H54 (cell line): ENCODE results near the gene COQ3.

Source experiments
- DNase-seq: peaks from one replicate; pipeline ENCODE4 v3.0.0; 2011; ENCODE audit warnings: low spot score, mixed read lengths; ENCODE audit not compliant: insufficient read length
- FAIRE-seq: peaks from 3 replicates; lab custom pipeline; 2011; peaks lifted over from hg19 to GRCh38; lab: Jason Lieb, UNC
- POLR2A ChIP-seq: IDR thresholded peaks from 2 replicates; pipeline ENCODE4 v1.6.1; 2011; ENCODE audit warnings: low read depth, mild to moderate bottlenecking, low read length

COQ3 gene

GRCh38 chr6:99415446-99415845 lies 21.5 kb upstream of the COQ3 start:
- TF ChIP-seq POLR2A, result no peak
- DNase-seq (no peak), FAIRE-seq (no peak)

GRCh38 chr6:99412065-99412464 lies 18.1 kb upstream of the COQ3 start:
- FAIRE-seq, result no peak
- no peak for DNase-seq
- no peak for TF ChIP-seq POLR2A

GRCh38 chr6:99409672-99410071 lies 15.7 kb upstream of the COQ3 start:
- FAIRE-seq (no peak), DNase-seq (no peak)
- TF ChIP-seq POLR2A, result no peak

- FAIRE-seq, result no peak
- DNase-seq, result no peak
- TF ChIP-seq POLR2A, result no peak
Measured at GRCh38 chr6:99407076-99407475, 13.1 kb upstream of the COQ3 start.

GRCh38 chr6:99402448-99402847 lies 8.5 kb upstream of the COQ3 start:
- FAIRE-seq (no peak), DNase-seq (no peak)
- no peak for TF ChIP-seq POLR2A

- no peak for DNase-seq
- no peak for FAIRE-seq
- no peak for TF ChIP-seq POLR2A
Measured at GRCh38 chr6:99397287-99397686, 3.3 kb upstream of the COQ3 start.

GRCh38 chr6:99393366-99393697 lies 663 bp downstream of the COQ3 start:
- no peak for DNase-seq
- no peak for TF ChIP-seq POLR2A
- FAIRE-seq, result no peak

- DNase-seq, result no peak
- no peak for TF ChIP-seq POLR2A
- no peak for FAIRE-seq
Measured at GRCh38 chr6:99390896-99391295, 3.1 kb downstream of the COQ3 start.

- no peak for TF ChIP-seq POLR2A
- FAIRE-seq (no peak), DNase-seq (no peak)
Measured at GRCh38 chr6:99384507-99384906, 9.5 kb downstream of the COQ3 start.

- FAIRE-seq (no peak), DNase-seq (no peak)
- TF ChIP-seq POLR2A, result no peak
Measured at GRCh38 chr6:99378636-99379035, 15.4 kb downstream of the COQ3 start.

GRCh38 chr6:99369533-99369932 lies 24.5 kb downstream of the COQ3 start:
- FAIRE-seq (no peak), DNase-seq (no peak)
- no peak for TF ChIP-seq POLR2A

GRCh38 chr6:99366852-99367251 lies 27.1 kb downstream of the COQ3 start:
- DNase-seq, result no peak
- TF ChIP-seq POLR2A, result no peak
- FAIRE-seq, result no peak

GRCh38 chr6:99364026-99364425 lies 30.0 kb downstream of the COQ3 start:
- DNase-seq, result no peak
- TF ChIP-seq POLR2A, result no peak
- no peak for FAIRE-seq

- no peak for TF ChIP-seq POLR2A
- no peak for FAIRE-seq
- no peak for DNase-seq
Measured at GRCh38 chr6:99362678-99363268, 31.2 kb downstream of the COQ3 start.

- FAIRE-seq, result no peak
- DNase-seq, result no peak
- no peak for TF ChIP-seq POLR2A
Measured at GRCh38 chr6:99359800-99360199, 34.2 kb downstream of the COQ3 start.

- DNase-seq, result no peak
- no peak for TF ChIP-seq POLR2A
- FAIRE-seq, result no peak
Measured at GRCh38 chr6:99356641-99357040, 37.4 kb downstream of the COQ3 start.
